D721Med (cell line): ENCODE results near the gene LENG1.

Source experiments
- DNase-seq: peaks from one replicate; pipeline ENCODE4 v3.0.0; 2011; ENCODE audit warnings: low spot score; ENCODE audit not compliant: insufficient read length
- FAIRE-seq: peaks from 2 replicates; lab custom pipeline; 2011; peaks lifted over from hg19 to GRCh38; lab: Jason Lieb, UNC
- TF ChIP-seq, protein P1 (sequence below): IDR thresholded peaks from 2 replicates; pipeline ENCODE4 v1.5.1; 2012; ENCODE audit warnings: mild to moderate bottlenecking, control low read depth; ENCODE audit not compliant: insufficient read depth; ENCODE audit errors: missing control alignments

LENG1 gene

DNA sequence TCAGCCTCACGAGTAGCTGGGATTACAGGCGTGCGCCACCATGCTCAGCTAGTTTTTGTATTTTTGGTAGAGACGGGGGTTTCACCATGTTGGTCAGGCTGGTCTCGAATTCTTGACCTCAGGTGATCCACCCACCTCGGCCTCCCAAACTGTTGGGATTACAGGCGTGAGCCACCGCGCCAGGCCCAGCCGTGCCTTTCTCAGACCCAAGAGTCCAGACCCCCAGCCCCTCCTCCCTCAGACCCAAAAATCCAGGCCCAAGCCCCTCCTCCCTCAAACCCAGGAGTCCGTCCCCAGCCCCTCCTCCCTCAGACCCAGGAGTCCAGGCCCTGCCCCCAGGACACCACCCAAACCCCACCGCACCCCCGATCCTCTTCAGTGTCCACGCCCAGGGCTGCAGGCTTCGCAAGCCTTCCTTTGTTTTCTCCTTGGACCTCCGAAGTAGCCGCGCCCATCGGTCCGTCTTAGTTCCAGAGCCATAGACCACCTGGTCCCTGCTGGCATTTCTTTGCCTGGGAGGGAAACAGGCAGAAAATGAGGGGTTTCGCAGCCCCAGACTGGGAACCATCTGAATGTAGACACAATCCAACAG, 9.7 kb upstream of the LENG1 start:
- TF ChIP-seq, protein P1, sequence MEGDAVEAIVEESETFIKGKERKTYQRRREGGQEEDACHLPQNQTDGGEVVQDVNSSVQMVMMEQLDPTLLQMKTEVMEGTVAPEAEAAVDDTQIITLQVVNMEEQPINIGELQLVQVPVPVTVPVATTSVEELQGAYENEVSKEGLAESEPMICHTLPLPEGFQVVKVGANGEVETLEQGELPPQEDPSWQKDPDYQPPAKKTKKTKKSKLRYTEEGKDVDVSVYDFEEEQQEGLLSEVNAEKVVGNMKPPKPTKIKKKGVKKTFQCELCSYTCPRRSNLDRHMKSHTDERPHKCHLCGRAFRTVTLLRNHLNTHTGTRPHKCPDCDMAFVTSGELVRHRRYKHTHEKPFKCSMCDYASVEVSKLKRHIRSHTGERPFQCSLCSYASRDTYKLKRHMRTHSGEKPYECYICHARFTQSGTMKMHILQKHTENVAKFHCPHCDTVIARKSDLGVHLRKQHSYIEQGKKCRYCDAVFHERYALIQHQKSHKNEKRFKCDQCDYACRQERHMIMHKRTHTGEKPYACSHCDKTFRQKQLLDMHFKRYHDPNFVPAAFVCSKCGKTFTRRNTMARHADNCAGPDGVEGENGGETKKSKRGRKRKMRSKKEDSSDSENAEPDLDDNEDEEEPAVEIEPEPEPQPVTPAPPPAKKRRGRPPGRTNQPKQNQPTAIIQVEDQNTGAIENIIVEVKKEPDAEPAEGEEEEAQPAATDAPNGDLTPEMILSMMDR: no peak
- no peak for FAIRE-seq
- DNase-seq: no peak

- no peak for FAIRE-seq
Observed at GRCh38 chr19:54168174-54168917, 8.8 kb upstream of the LENG1 start.

DNA sequence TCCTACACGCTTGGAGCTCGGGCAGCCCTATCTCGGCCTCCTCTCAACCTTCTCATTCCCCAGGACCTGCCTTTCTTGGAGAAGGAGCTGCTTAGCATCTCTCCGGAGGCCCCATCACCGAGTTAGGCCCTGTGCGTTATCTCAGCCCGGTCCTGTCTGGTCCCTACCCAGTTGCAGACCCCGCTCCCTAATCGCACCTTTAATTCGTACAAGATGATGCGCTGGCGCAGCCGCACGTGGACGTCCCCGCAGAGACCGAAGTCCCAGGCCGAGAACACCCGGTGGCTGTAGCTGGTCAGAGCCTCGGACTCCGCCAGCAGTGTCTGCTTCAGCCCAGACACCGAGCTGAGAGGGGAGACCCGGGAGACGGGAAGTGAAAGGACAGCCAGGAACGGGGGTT, 5.7 kb upstream of the LENG1 start:
- TF ChIP-seq, protein P1: no peak
- no peak for DNase-seq
- no peak for FAIRE-seq

More at GRCh38 chr19:54168174-54168917, 8.8 kb upstream of the LENG1 start:
- TF ChIP-seq, protein P1: peak; percentile 78
- DNase-seq: peak; percentile 88

GRCh38 chr19:54164369-54165068, 5.0 kb upstream of the LENG1 start:
- TF ChIP-seq, protein P1: no peak
- DNase-seq (no peak), FAIRE-seq (no peak)

DNA sequence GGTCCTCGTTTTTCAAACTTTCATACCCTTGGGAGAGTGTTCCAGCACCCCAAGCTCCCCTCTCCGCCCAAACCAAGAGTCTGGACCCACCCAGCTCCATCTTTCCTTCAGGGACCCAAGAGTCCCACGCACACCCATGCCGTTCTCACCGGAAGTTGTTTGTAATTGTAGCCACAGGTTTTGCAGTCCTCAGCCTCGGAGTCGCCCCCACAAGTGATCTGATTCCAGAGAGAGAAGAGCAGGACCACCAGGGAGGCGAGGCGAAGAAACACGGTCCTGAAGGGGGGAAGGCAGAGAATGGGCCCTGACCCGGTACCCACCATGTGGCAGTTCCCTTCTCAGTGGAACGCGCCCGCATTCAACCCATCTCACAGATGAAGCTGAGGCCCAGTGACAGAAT, 3.4 kb upstream of the LENG1 start:
- TF ChIP-seq, protein P1: no peak
- DNase-seq (no peak), FAIRE-seq (no peak)

GRCh38 chr19:54162241-54162805, 2.8 kb upstream of the LENG1 start:
- TF ChIP-seq, protein P1: no peak
- FAIRE-seq: no peak
- no peak for DNase-seq
